Breast epithelium (tissue), 3 donors: Measurements from ENCODE around the gene SUPT20HL1.

ENCODE experiments used
- CTCF ChIP-seq, 3 donors: fragments of 450-650 bp; IDR thresholded peaks; one replicate each; pipeline ENCODE4 v1.5.1; 2016 to 2017; ENCODE audit warnings: antibody characterized with exemption in 3 of 3, mild to moderate bottlenecking in 3 of 3, moderate library complexity in 3 of 3
- POLR2A ChIP-seq: fragments of 450-650 bp; IDR thresholded peaks from one replicate; pipeline ENCODE4 v1.6.1; 2016; ENCODE audit warnings: antibody characterized with exemption, mild to moderate bottlenecking, moderate library complexity
- POLR2AphosphoS5 ChIP-seq, 3 donors: sonication (generic); formaldehyde crosslinking; IDR thresholded peaks; one replicate each; pipeline ENCODE4 v1.6.1; 2017; ENCODE audit warnings: antibody characterized with exemption in 3 of 3

DNA sequence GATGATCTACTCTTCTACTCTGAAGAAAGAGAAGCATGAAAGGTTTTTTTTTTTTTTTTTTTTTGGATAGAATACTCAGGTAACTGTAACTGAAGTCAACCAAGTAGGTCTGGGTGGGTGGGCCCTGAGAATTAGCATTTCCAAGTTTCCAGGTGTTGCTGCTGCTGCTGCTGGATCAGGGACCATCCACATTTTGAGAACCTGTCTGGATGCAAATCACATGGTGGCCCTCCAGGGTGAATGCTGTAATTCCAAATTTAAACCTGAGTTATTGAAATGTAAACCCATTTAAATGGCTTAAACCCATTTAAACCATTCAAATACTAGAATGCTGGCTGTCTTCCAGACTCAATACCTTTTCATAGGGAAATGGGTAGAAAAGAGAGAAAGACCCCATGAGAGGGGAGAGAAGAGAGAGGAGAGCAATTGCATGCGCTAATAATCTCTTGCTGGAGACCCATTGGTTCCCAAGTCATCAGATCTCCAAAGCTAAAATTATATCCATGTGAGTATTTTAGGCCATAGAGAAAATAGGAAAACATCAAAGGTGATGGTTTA, 17.6 kb downstream of the SUPT20HL1 start:
- no peak for TF ChIP-seq POLR2AphosphoS5 (IDR thresholded peaks at IDR 0.05)
- no peak for TF ChIP-seq POLR2A
- no peak for TF ChIP-seq CTCF (IDR thresholded peaks at IDR 0.05)
